ENCODE results near the gene CEP41. TPM values are rescaled to one million over a fixed set of nuclear protein-coding genes. Genes with fewer than 3 reads are reported as not detected.

The CEP41 gene
- polyA plus RNA-seq, 1 donor, result 32.3 TPM

- DNase-seq, result no peak
These were observed 70.8 kb downstream of the CEP41 start for GRCh38 chr7:130369831-130370550.

- DNase-seq, result no peak
These were observed 71.6 kb downstream of the CEP41 start for GRCh38 chr7:130369110-130369711.

- no peak for DNase-seq
These were observed 72.7 kb downstream of the CEP41 start for GRCh38 chr7:130367836-130368746.

- DNase-seq, result no peak
These were observed 73.6 kb downstream of the CEP41 start for GRCh38 chr7:130367088-130367755.

GRCh38 chr7:130366564-130366963 is 74.3 kb downstream of the CEP41 start:
- DNase-seq, result no peak

GRCh38 chr7:130365511-130366441 is 75.0 kb downstream of the CEP41 start:
- DNase-seq, result peak; percentile 87

- DNase-seq, result no peak
These were observed 75.7 kb downstream of the CEP41 start for GRCh38 chr7:130365088-130365487.

GRCh38 chr7:130364451-130364850 is 76.4 kb downstream of the CEP41 start:
- DNase-seq, result no peak

- no peak for DNase-seq
These were observed 77.6 kb downstream of the CEP41 start for GRCh38 chr7:130363026-130363847.

GRCh38 chr7:130362251-130362816 is 78.5 kb downstream of the CEP41 start:
- DNase-seq, result no peak

GRCh38 chr7:130361681-130362080 is 79.1 kb downstream of the CEP41 start:
- DNase-seq, result no peak

GRCh38 chr7:130360518-130360917 is 80.3 kb downstream of the CEP41 start:
- DNase-seq, result no peak

- no peak for DNase-seq
These were observed 81.4 kb downstream of the CEP41 start for GRCh38 chr7:130359276-130359857.

GRCh38 chr7:130358471-130358870 is 82.3 kb downstream of the CEP41 start:
- no peak for DNase-seq

- no peak for DNase-seq
These were observed 83.8 kb downstream of the CEP41 start for GRCh38 chr7:130356876-130357611.

GRCh38 chr7:130356121-130356875 is 84.5 kb downstream of the CEP41 start:
- DNase-seq, result peak; percentile 89

- DNase-seq, result no peak
These were observed 87.6 kb downstream of the CEP41 start for GRCh38 chr7:130353196-130353595.
